Naive thymus-derived CD8-positive, alpha-beta T cell (primary cell): ENCODE measurements around the gene CD96. TPM values are rescaled to one million over a fixed set of nuclear protein-coding genes. Genes with fewer than 3 reads are reported as not detected.
"Not testable (repeated sequence)": the region's sequence is repeated elsewhere in the genome, so short reads cannot be mapped to it uniquely, and the experiment has no call there.

Experiments
- ATAC-seq, 2 donors: fragments of 150-1000 bp; cut with Tn5 transposase in 1 of 2; sonication (Bioruptor Pico), chemical (Tn5 transposase) in 1 of 2; 1 replicate in 1 of 2; 2 replicates in 1 of 2; pipeline ENCODE4 v1.10.0; 2021; ENCODE audit warnings: mild to moderate bottlenecking in 2 of 2, moderate library complexity in 2 of 2
- POLR2A ChIA-PET: fragments of 350-600 bp; sonication (Branson Sonifier 250); formaldehyde crosslinking; loops from one replicate; lab custom pipeline; 2021; ENCODE audit warnings: antibody characterized with exemption; lab: Charles Lee
- DNase-seq, 10 donors: peaks; one replicate each; pipeline versions ENCODE4 v3.0.0 to v3.0.0-alpha.2; 2020 to 2022
- H3K27ac Mint-ChIP-seq, 10 donors: one replicate each; pipeline ENCODE4 v1.8.0; 2020 to 2022; ENCODE audit warnings: mild to moderate bottlenecking in 10 of 10, mixed read lengths in 10 of 10, moderate library complexity in 4 of 10, inconsistent platforms in 1 of 10
- H3K27me3 Mint-ChIP-seq, 5 donors: one replicate each; pipeline ENCODE4 v1.8.0; 2021 to 2022; ENCODE audit warnings: mixed read lengths in 5 of 5
- H3K36me3 Mint-ChIP-seq, 3 donors: one replicate each; pipeline ENCODE4 v1.8.0; 2020 to 2022; ENCODE audit warnings: mixed read lengths in 3 of 3, mild to moderate bottlenecking in 2 of 3, inconsistent platforms in 1 of 3
- H3K4me1 Mint-ChIP-seq, 4 donors: one replicate each; pipeline ENCODE4 v1.8.0; 2021 to 2022; ENCODE audit warnings: mixed read lengths in 4 of 4
- H3K4me3 Mint-ChIP-seq, 10 donors: one replicate each; pipeline ENCODE4 v1.8.0; 2020 to 2022; ENCODE audit warnings: mild to moderate bottlenecking in 10 of 10, mixed read lengths in 10 of 10, moderate library complexity in 6 of 10, inconsistent platforms in 1 of 10
- H3K9me3 Mint-ChIP-seq, 9 donors: one replicate each; pipeline ENCODE4 v1.8.0; 2020 to 2022; ENCODE audit warnings: mixed read lengths in 9 of 9, mild to moderate bottlenecking in 3 of 9, inconsistent platforms in 1 of 9, moderate library complexity in 1 of 9
- polyA plus RNA-seq, 3 donors: library from polyadenylated mRNA; unstranded; fragments of 300-500 nt; fragmentation: Illumina TruSeq; gene quantifications; one replicate each; pipeline ENCODE4 v1.2.3, GENCODE V29; 2021
- total RNA-seq, 8 experiments: library from RNA in 2 of 8; stranded (reverse) in 2 of 8; gene quantifications; one replicate each; pipeline ENCODE4 v1.2.3 and lab custom pipeline; 2021 to 2026

CD96 gene, protein sequence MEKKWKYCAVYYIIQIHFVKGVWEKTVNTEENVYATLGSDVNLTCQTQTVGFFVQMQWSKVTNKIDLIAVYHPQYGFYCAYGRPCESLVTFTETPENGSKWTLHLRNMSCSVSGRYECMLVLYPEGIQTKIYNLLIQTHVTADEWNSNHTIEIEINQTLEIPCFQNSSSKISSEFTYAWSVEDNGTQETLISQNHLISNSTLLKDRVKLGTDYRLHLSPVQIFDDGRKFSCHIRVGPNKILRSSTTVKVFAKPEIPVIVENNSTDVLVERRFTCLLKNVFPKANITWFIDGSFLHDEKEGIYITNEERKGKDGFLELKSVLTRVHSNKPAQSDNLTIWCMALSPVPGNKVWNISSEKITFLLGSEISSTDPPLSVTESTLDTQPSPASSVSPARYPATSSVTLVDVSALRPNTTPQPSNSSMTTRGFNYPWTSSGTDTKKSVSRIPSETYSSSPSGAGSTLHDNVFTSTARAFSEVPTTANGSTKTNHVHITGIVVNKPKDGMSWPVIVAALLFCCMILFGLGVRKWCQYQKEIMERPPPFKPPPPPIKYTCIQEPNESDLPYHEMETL
- total RNA-seq (100 to 1,000 TPM; 316 to 330 TPM), polyA plus RNA-seq (100 to 1,000 TPM; 258 to 291 (median 265) TPM), total RNA-seq (lab: John Stamatoyannopoulos, UW) (297 to 682 (median 350) reads per million in 6 experiments)

DNA sequence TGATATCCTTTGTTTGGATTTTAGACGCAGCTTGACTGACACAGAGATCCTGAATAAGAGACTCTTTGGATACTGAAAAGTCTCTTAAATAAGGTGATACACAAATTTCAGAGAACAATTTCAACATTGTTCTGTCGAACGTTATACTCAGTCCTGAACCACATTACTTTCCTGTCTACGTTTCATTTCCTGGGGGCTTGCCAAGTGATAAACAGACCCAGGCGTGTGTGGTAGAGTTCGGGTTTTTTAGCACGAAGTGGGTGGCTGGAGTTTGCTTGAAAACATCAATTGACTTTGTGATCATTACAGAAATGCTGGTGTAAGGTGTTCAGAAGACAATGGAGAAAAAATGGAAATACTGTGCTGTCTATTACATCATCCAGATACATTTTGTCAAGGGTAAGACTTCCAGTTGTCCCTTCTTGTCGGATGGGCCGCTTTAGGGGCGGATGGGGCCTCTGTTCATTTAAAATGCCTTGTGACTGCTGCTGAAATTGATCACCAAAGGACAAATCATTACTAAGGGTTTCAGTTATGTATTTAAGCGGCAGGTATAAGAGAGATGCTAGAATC lies at the start of gene CD96:
Gene CD96, plus strand, starts transcription at position 287 of the 573 bp plus-strand sequence. Its CDS starts 52 bp downstream, at position 339.
- peaks cover 7 to 20% (median 16%) of the 10 kb centered on the region in 3 donors for H3K36me3 Mint-ChIP-seq
- peaks cover 36 to 79% (median 61%) of the 10 kb centered on the region in 4 donors for H3K4me1 Mint-ChIP-seq
- peak; percentile 23 to 91 (median 80) for DNase-seq
- H3K4me3 Mint-ChIP-seq, result peak within 1 kb of the TSS in 6 of 10 donors; percentile 95 to 98 (median 96)
- H3K27ac Mint-ChIP-seq, result peak within 1 kb of the TSS in 6 of 10 donors; percentile 94 to 99 (median 97)
- H3K27me3 Mint-ChIP-seq, result no peaks in the 10 kb centered on the region
- peak; percentile 73 to 85 for ATAC-seq
- POLR2A ChIA-PET, result no interaction called here
- H3K9me3 Mint-ChIP-seq, result no peaks in the 10 kb centered on the region

DNA sequence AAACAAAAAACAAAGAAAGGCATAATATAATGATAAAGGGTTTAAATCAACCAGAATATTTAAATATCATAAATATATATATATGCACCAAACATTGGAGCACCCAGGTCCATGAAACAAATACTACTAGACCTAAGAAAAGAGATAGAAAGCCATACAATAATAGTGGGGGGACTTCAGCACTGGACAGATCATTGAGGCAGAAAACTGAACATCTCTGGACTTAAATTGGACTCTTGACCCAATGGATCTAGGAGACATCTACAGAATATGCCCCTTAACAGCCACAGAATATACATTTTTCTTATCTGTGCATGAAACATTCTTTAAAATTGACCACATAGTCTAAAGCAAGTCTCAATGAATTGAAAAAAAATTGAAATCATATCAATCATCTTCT lies 48.7 kb upstream of the CD96 start:
- no peak for DNase-seq
- ATAC-seq, result no peak
- H3K27ac Mint-ChIP-seq, result no peak overlapping the region
- H3K9me3 Mint-ChIP-seq, result peaks cover 0 to 11% (median 4%) of the 10 kb centered on the region in 9 donors
- POLR2A ChIA-PET, result no interaction called here
- no peak overlapping the region for H3K4me3 Mint-ChIP-seq
- no peaks in the 10 kb centered on the region for H3K27me3 Mint-ChIP-seq
- H3K36me3 Mint-ChIP-seq, result peaks cover 0 to 5% (median 0%) of the 10 kb centered on the region in 3 donors
- H3K4me1 Mint-ChIP-seq, result peaks cover 0 to 2% (median 0%) of the 10 kb centered on the region in 4 donors

DNA sequence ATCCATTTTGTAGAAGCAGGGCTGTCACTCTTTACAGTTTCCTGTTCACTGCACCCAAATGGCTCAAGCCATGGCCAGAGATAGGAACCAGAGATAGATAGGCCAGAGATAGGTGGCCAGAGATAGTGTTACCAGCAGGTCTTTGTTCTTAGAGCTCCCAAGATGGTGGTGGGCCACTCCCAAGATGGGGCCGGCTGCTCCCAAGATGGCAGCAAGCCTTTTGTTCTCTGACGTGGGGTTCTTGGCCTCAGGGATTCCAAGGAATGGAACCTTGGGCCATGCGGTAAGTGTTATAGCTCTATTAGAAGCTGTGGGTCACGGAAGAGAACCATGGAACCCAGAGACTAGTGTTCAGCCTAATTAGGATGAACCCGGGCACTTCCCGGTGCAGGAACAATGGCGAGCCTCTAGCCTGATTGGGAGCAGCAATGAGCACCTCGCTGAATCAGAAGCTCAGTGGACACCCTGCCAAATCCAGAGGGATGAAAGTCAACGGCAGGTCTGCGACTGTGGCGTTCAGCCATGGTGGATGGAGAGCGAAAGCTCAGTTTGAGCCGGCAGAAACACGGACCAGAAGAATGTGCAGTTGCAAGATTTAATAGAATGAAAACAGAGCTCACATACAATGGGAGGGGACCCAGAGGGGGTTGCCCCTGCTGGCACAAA lies 45.0 kb upstream of the CD96 start:
- DNase-seq, result no peak
- H3K27ac Mint-ChIP-seq, result no peak overlapping the region

DNA sequence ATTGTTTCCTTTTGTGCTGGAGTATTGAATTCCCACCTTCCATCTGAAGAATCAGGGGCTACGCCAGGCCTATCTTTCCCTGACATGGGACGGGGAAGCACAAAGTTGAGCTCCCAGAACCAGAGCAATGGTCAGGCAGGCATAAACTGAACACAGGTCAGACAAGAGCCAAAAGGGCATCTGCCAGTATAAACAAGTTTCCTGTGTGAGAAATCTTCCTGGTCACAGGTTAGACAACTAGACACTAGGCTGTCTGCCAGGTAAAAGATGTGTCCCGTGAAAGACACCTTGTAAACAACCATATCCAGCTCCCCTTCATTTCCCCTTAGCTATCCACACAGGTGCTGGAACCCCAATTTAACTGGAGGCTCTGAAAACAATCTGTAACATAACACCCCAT lies 44.0 kb upstream of the CD96 start:
- Mint-ChIP-seq H3K27me3 (no peaks in the 10 kb centered on the region), H3K4me1 (peaks cover 0 to 2% (median 0%) of the 10 kb centered on the region in 4 donors), H3K9me3 (peaks cover 0 to 18% (median 3%) of the 10 kb centered on the region in 9 donors), H3K4me3 (no peak overlapping the region), H3K36me3 (peaks cover 0 to 20% (median 5%) of the 10 kb centered on the region in 3 donors), H3K27ac (peak overlapping the region in 1 of 10 donors; percentile 73)
- POLR2A ChIA-PET, result no interaction called here
- ATAC-seq (no peak), DNase-seq (no peak)

More for the DNA sequence above, 45.0 kb upstream of the CD96 start:
- no peak for ATAC-seq
- H3K27me3 Mint-ChIP-seq, result no peaks in the 10 kb centered on the region
- peaks cover 0 to 17% (median 4%) of the 10 kb centered on the region in 9 donors for H3K9me3 Mint-ChIP-seq
- POLR2A ChIA-PET, result no interaction called here
- H3K4me3 Mint-ChIP-seq, result no peak overlapping the region
- peaks cover 0 to 2% (median 0%) of the 10 kb centered on the region in 4 donors for H3K4me1 Mint-ChIP-seq
- peaks cover 0 to 19% (median 2%) of the 10 kb centered on the region in 3 donors for H3K36me3 Mint-ChIP-seq

DNA sequence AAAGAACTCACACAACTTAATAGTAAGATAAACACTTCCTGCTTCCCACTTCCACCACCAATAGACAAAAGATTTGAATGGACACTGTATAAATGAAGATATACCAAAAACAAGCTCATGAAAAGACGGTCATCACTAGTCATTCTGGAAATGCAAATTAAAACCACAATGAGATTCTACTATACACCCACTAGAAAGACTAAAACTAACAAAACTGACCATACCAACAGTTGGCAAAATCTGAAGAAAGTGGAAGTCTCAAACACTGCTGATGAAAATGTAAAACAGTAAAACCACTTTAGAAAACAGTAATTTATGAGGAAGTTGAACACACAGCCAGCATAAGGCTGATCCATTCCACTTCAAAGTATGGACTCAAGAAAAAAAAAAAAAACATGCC lies 35.6 kb upstream of the CD96 start:
- H3K4me1 Mint-ChIP-seq, result no peaks in the 10 kb centered on the region

DNA sequence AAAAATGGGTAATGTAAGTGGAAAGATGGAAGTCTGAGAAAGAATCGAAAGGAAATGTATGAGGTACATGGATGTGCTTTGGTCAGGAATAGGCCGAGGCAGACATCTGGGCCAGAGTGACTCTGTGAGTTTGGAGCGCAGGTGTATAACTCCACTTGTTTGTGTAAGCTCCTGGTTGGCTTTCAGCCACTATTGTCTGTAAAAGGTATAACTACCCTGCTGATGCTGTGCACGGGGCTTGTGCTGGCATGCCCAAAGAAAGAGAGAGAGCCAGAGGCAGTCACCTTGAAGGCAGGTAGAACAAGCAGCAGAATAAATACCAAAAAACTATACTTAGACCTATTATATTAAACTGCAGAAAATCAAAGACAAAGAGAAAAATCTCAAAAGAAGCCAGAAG lies 32.7 kb upstream of the CD96 start:
- DNase-seq (no peak), ATAC-seq (no peak)
- POLR2A ChIA-PET, result no interaction called here
- Mint-ChIP-seq H3K36me3 (no peaks in the 10 kb centered on the region), H3K9me3 (peaks cover 0 to 2% (median 0%) of the 10 kb centered on the region in 9 donors), H3K27me3 (no peaks in the 10 kb centered on the region), H3K4me3 (no peak overlapping the region), H3K4me1 (no peaks in the 10 kb centered on the region), H3K27ac (peak overlapping the region in 1 of 10 donors; percentile 22)

More for the DNA sequence above, 35.6 kb upstream of the CD96 start:
- Mint-ChIP-seq H3K36me3 (peaks cover 0 to 7% (median 5%) of the 10 kb centered on the region in 3 donors), H3K27me3 (no peaks in the 10 kb centered on the region), H3K27ac (no peak overlapping the region), H3K4me3 (no peak overlapping the region), H3K9me3 (peaks cover 0 to 11% (median 2%) of the 10 kb centered on the region in 9 donors)
- POLR2A ChIA-PET, result no interaction called here
- no peak for DNase-seq
- no peak for ATAC-seq

DNA sequence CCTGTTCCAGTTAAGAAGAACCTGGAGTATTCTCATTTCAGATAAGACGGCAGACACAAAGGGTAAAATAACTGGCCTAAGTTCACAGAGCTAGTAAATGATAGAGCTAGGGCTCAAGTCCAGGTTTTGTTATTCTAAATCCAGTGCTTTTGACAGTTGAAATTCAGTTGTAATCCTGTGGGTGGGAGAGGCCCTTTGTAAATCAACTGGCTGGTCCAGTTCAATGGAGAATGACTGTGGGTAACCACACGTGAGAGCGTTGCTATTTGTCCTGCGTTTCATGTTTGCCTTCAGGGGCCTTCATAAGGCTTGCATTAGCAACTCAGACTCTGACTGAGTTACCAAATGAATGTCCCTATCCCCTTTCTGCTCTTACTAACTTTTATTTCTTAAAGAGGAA lies 24.2 kb upstream of the CD96 start:
- Mint-ChIP-seq H3K27ac (peak overlapping the region in 1 of 10 donors; percentile 22), H3K4me1 (no peaks in the 10 kb centered on the region), H3K9me3 (no peaks in the 10 kb centered on the region), H3K4me3 (no peak overlapping the region), H3K27me3 (no peaks in the 10 kb centered on the region), H3K36me3 (no peaks in the 10 kb centered on the region)
- POLR2A ChIA-PET, result no interaction called here
- ATAC-seq (no peak), DNase-seq (no peak)

DNA sequence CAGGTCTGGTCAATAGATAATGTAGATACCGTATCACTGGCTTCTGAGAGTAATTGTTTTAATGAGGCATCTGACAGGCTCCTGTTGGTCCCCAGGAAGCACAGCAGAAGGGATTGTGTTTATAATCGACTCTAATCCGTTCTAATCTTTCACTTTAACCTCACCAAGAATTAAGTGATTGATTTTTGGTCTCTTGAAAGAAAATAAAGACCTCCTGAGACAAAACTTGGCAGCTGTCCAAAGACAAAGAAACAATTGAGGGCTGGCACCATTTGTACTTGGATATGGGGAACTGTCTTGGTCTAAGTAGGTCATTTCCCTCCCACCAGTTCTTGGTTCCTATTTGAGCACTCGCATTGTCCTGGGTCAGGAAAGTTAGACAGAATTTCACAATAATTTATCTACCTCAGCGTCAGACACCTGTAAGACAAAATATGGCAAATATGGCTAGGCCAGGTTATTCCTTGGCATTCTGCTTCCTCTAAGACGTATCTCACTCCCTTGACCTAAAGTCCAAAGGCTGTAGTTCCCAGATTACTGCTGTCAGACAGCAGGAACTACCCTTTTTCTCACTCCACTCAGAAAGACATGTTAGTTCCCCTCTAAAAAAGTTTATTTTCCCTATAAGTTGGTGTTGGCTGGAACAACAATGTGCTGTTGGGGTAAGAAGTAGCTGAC lies 22.7 kb upstream of the CD96 start:
- Mint-ChIP-seq H3K4me1 (no peaks in the 10 kb centered on the region), H3K36me3 (no peaks in the 10 kb centered on the region), H3K9me3 (no peaks in the 10 kb centered on the region), H3K27me3 (no peaks in the 10 kb centered on the region), H3K27ac (no peak overlapping the region), H3K4me3 (no peak overlapping the region)
- no peak for ATAC-seq
- no peak for DNase-seq
- POLR2A ChIA-PET, result no interaction called here

DNA sequence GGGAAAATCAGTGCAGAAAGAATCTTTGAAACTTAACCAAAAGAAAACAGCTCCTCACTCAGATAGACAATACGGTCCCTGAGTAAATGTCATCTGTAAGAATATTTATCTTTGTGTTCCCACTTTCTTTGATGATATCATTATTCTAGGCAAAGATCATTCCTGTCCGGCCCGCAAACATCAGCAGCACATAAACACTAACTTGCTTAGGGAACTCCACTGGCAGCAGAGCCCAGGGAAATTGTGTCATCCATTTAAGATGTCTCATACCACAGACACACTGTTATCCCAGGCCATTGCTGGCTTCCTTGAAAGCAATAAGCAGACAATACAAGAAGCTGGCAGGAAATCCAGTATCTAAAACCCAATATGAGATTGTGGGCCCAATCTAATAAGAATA lies 20.1 kb upstream of the CD96 start:
- no peak overlapping the region for H3K4me3 Mint-ChIP-seq

DNA sequence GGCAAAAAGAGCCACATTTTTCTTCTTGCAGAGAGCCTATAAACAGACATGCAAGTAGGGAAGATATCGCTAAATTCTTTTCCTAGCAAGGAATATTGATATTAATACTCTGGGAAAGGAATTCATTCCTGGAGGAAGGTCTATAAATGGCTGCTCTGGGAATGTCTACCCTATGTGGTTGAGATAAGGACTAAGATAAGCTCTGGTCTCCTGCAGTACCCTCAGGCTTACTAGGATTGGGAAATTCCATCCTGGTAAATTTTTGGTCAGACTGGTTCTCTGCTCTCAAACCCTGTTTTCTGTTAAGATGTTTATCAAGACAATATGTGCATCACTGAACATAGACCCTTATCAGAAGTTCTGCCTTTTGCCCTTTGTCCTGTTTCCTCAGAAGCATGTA lies 17.5 kb upstream of the CD96 start:
- ATAC-seq, POLR2A ChIA-PET, DNase-seq, H3K27ac Mint-ChIP-seq, H3K4me1 Mint-ChIP-seq, H3K4me3 Mint-ChIP-seq, H3K27me3 Mint-ChIP-seq, H3K9me3 Mint-ChIP-seq: not testable (repeated sequence)
- H3K36me3 Mint-ChIP-seq, result peaks cover 0 to 13% (median 0%) of the 10 kb centered on the region in 3 donors

More for the DNA sequence above, 20.1 kb upstream of the CD96 start:
- ATAC-seq (no peak), DNase-seq (no peak)
- Mint-ChIP-seq H3K27me3 (no peaks in the 10 kb centered on the region), H3K36me3 (no peaks in the 10 kb centered on the region), H3K9me3 (peaks cover 0 to 4% (median 0%) of the 10 kb centered on the region in 9 donors), H3K4me1 (peaks cover 0 to 2% (median 1%) of the 10 kb centered on the region in 4 donors), H3K27ac (no peak overlapping the region)
- POLR2A ChIA-PET, result no interaction called here

DNA sequence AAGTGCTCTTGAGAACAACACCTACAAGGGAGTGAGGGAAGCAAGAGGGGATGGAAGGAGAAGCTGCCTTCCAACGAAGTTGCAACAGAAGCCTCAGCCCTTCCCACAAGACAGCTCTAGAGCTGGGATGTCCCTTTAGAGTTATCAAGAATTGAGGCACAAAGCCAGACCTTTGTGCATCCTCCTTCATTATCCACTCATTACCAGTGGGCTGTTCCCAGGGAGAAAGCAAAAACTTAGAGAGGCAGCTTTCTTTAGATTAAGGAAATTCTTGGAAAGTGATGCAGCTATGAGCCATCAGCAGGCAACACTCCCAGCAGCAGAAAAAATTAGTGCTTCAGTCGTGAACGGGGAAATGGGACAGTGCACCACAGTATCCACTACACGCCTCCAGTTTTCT lies 10.6 kb upstream of the CD96 start:
- Mint-ChIP-seq H3K27me3 (no peaks in the 10 kb centered on the region), H3K36me3 (peaks cover 0 to 23% (median 7%) of the 10 kb centered on the region in 3 donors), H3K4me3 (no peak overlapping the region), H3K4me1 (peaks cover 7 to 18% (median 14%) of the 10 kb centered on the region in 4 donors), H3K27ac (peak overlapping the region in 1 of 10 donors; percentile 45), H3K9me3 (peaks cover 0 to 20% (median 3%) of the 10 kb centered on the region in 9 donors)
- POLR2A ChIA-PET, result no interaction called here
- DNase-seq (no peak), ATAC-seq (no peak)

DNA sequence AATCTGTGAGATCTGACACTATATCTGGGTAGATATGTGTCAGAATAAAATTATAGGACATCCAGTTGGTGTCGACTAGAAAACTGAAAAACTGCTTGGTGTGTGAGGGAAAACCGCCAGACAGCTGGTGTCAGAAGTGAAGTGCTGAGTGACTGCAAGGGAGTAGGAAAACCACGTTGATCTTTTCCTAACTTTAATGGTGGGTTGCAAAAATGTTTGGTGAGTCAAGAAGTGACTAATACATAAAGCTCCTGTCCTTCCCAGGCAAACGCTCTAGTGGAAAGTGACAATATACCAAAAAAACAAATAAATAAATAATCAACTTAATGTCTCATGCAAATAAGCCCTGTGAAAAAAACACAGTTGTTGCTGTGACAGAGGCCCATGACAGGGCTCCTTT lies 7.3 kb upstream of the CD96 start:
- POLR2A ChIA-PET, result no interaction called here
- ATAC-seq (no peak), DNase-seq (no peak)
- Mint-ChIP-seq H3K36me3 (peaks cover 0 to 9% (median 7%) of the 10 kb centered on the region in 3 donors), H3K27ac (peak overlapping the region in 2 of 10 donors; percentile 19 to 53), H3K27me3 (no peaks in the 10 kb centered on the region), H3K4me3 (no peak overlapping the region), H3K4me1 (peaks cover 21 to 38% (median 34%) of the 10 kb centered on the region in 4 donors), H3K9me3 (peaks cover 0 to 10% (median 3%) of the 10 kb centered on the region in 9 donors)
